Germinal center (tissue), 1 donor: ENCODE results near the gene THBS2.
"Not testable (repeated sequence)": the region's sequence is repeated elsewhere in the genome, so short reads cannot be mapped to it uniquely, and the experiment has no call there.

Experiments
- DNase-seq: peaks from one replicate; pipeline ENCODE4 v3.0.0; 2012; ENCODE audit warnings: mixed read lengths, low spot score

THBS2 gene

DNA sequence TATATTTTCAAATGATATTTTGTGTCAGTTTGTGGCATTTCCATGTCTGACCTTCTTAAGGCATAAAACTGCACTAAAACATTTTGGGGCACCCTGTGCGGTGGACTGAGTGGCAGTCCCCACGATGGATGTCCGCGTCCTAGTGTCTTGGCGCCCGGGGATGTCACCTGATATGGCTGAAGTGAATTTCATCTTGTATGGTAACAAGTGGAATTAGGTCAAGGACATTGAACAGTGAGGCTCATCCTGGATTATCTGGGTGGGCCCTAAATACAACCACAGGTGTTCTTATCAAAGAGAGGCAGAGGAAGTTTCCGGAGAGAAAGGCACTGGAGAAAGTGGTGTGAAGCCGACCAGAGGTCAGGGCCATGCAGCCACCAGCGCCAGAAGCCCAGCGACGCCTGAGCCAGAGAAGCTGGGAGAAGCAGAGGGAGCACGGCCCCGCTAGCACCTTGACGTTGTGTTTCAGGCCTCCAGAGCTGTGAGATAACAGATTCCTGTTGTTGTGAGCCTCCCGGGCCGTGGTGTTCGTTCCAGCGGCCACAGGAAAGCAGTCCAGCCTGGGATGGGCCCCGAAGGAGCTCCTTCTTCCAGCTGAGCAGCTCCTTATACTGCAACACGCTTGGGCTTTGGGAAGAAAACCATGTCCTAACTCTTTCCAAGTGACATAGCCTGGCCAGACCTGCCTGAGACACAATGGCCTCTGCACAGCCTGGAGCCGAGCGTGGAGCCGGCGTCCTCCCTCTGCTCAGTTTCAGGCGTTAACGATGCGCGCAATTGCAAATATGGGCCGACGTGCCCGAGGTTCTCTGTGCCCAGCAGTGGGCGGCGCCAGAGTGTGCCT is 22.5 kb downstream of the THBS2 start:
- no peak for DNase-seq

GRCh38 chr6:169230322-169230665 is 23.4 kb downstream of the THBS2 start:
- DNase-seq = no peak

DNA sequence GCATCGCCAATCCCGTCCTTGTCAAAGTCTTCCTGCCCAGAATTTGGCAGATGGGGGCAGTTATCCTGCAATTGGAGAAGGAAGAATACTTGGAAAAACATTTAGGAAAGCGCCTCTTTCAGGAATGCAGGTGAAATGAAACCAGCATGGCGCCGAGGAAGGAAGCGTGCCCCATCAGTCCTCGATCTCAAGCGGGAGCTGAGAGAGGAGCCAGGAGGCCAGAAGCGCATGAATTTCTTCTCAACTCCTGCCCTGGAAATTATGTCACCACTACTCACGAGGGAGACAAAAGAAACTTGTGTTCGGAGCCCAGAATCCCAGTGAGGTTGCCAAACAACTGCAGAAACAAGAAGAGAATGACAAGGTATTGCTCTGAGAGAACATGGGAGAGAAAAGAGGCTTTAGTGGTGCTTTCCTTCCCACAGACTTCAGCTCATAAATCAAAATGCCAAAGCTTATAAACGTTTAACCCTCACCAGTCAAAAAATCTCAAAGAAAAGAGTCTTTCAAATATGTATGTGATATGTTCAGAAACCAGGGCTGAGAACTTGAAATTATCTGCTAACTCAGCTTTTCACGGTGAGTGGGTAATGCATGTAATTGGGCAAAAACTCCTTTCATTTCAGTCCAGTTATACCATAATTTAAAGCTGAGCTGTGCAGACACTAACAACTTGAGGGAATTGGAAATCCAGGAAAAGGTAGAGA is 23.9 kb downstream of the THBS2 start:
- DNase-seq = no peak

DNA sequence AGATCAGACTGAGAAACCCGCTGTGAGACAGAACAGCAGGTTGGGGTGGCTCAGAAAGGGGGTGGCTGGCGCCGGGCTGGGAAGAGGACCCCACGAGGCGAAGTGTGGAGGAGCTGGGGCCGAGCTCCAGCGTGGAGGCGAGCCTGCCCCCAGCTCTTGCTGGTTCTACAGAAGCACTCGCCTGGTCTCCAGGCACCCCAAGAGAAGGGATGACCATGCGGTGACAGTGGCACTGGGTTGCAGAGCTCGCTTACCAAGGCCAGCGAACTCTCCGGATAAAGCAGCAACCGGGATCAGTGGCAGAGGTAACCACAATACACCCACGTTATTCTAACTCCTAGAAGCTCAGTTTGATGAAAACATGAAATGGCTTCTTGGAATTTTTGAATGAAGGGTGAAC is 26.5 kb downstream of the THBS2 start:
- DNase-seq = no peak

GRCh38 chr6:169225887-169226286 is 27.8 kb downstream of the THBS2 start:
- no peak for DNase-seq

DNA sequence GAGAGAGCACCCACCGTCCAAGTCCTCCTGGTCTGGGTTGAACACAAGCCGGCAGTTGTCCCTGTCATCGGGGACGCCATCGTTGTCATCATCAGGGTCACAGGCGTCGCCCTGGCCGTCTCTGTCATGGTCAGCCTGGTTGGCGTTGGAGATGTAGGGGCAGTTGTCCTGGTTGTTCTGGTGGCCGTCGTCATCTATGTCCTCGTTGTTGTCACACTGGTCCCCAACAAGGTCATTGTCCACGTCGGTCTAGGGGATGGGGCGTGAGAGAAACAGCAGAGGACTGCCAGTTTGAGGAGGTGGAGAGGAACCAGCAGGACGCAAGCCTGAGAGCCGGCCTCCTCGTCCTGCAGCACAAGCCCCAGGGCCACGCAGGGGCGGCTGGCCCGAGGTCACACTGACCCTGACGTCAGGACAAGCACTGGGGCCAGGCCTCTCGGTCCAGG is 28.5 kb downstream of the THBS2 start:
- DNase-seq = no peak

DNA sequence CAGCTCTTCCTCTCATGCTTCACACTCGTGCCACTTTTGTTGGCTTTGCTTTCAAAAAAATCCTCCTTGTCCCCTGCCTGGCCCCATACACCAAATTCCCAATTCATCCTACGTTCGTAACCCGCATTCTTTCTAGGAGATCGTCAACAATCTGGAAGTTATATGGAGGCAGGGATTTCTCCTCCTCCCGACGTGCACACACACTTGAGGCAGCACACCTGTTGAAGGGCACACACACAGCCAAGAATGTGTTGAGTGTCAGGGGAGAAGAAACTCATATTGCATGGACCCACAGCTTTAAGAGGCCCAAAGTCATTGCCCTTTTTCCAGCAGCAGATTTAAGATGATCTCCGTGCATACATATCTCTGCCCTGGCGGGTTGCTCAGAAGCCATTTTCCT is 28.9 kb downstream of the THBS2 start:
- DNase-seq = no peak

DNA sequence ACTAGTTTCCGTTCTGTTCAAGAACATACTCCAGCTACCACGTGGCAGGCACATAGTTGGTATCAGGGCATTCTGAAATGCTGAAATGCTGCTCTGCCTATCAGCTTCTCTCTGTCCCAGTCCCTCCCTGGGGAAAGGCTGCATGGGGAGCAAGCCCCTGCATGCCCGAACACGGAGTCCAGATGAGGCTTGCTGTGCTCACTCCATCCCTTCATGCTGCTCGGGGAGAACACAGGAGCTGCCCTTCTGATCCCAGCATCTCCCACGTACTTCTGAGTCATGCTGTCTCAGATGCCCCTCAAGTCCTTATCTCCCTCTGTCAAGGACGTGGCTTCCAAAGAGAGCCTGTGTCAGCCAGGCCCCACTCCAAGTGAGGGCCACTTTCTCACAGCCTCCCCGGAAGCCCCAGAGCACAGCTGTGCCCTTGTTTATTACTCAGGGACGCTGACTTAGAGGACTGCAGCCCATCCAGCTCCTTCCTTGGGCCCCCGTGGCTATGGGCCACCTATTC is 29.4 kb downstream of the THBS2 start:
- DNase-seq = no peak

DNA sequence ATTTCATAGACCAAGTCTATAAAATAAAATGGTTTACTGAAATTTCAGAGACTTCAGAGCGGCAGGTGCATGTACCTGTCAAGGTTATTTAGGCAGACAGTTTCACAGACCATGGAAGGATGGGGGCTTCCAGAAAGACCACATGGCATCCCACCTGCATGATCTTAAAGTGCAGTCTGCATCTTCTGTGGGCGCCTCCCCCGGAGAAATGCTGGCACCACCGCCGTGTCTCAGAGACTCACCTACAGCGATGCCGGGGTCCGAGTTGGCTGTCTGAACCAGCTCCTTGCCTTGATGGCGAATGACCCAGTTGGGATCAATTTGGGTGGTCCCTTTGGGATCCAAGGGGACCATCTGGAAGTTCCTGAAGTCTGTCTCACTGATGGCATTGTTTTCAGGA is 30.6 kb downstream of the THBS2 start:
- no peak for DNase-seq

DNA sequence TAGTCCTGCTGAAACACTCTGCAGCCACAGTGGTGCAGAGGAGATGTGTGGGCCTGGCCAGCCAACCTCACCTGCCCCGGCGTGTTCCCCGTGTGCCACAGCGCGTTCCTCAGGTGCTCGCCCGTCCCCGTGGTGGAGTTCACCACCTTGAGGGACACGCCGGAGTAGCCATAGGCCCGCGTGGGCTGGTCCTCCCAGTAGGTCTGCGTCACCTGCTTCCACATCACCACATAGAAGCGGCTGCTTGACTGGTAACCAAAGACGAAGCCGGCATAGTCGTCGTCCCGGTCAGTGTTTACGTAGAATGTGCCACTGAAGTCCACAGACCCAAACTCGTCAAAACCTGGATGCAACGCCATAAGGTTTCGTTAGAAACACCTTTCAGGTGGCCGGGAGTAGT is 31.5 kb downstream of the THBS2 start:
- DNase-seq = no peak

DNA sequence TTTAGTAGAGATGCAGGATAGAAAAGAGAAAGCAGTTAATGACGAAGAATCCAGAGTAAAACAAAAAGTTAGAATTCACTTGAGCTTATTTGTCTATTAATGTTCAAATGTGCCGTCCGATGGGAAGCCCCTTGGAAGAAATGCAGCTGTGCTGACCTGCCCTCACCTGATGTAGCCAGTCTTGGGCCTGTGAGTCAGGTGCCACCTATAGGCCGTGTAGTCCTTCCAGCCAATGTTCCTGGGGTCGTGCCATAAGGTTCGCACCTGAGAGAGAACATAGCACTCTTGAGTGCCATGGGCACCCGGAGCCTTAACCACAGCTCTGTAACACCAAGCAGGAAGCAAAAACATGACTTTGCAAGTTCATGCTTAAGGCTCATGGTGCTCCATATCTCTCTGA is 32.4 kb downstream of the THBS2 start:
- no peak for DNase-seq

GRCh38 chr6:169220068-169220964 is 33.3 kb downstream of the THBS2 start:
- no peak for DNase-seq

DNA sequence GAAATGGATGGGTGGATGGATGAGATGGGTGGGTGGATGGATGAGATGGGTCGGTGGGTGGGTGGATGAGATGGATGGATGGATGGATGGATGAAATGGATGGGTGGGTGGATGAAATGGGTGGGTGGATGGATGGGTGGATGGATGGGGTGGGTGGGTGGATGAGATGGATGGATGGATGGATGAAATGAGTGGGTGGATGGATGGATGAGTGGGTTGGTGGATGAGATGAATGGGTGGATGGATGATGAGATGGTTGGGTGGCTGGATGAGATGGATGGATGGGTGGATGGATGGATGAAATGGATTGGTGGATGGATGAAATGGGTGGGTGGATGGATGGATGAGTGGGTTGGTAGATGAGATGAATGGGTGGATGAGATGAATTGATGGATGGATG is 35.7 kb downstream of the THBS2 start:
- DNase-seq = no peak

DNA sequence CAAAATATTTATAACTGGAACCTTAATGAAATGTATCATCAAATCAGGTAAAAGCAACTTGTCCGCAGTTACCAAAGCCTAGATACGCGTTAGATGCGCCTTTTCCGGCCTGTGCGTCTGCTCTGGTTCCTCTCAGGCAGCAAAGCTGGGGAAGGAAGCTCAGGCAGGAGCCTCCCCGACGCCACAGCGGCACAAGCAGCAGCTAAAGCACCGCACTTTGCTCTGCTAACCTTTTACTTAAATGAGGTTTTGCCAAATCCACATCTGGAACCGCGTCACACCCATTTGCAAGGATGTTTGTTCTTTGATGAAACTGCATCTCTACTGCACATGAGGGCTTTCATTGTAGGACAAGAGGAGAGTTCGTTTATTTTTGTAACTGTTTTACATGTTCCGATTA is 36.8 kb downstream of the THBS2 start:
- no peak for DNase-seq

DNA sequence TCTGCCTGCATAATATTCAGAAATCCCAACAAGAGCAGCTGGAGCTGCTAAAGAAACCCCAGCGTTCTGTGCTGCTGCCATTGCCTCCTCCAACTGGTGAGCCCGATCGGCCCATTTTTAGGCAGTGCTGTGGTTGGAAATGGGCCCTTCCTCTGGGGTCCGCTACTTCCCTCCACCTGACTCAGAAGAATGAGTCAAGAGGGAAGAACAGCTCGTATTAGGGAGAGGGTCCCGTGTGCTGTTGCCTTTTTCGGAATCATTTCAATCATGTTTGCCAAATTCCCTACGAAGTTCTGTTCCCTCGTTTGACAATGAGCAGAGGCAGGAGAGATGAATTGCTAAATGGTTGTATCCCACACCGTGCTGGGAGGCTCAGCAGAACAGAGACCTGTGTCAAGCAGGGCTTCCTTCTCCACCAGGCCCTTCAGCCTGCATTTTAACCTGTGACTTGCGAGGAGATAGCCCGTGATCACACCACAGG is 38.4 kb downstream of the THBS2 start:
- DNase-seq = no peak

- not testable (repeated sequence) for DNase-seq
Measured at GRCh38 chr6:169214789-169215188, 38.9 kb downstream of the THBS2 start.

GRCh38 chr6:169213814-169214520 is 39.7 kb downstream of the THBS2 start:
- no peak for DNase-seq

DNA sequence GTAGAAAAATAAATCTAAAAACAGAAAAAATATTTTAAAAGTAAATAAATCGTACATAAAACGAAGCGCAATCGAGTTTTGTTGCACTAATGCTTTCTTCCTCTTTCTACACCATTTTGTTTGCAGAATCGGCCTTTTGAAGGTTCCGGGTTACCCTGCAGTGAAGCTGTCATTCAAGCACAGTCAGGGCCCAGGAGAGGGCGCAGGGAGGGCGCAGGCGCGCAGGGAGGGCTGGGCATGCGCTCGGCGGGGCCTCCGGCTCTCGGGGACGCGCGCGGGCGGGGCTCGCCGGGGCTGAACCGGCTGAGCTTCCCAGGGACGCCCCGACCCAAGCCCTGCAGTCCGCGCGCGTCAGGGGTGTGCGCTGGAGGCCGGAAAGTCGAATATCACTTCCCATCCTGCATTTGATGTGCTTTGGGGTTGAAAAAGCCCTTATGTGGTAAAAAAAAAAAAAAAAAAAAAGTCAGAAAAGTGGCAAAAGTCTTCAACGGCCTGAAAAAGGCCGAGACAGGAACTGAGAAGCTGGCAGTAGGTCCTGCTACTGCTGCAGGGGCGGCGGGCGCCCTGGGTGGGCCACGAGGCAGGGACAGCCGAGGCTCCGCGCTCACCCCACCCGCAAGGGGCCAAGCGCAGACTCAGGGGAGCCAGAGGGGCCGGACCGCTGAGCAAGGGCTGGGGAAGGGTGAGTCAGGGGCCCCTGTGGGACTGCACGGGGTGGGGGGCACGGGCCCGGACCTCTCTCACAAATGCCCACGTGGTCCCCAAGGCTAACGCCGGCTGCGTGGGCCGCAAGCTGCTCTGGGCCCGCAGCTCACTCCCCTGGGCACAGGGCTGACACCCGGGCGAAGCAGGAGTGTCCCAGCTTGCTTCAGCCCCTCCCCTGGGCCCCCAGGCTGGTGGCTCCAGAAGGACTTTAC is 40.5 kb downstream of the THBS2 start:
- DNase-seq = peak; percentile 93

DNA sequence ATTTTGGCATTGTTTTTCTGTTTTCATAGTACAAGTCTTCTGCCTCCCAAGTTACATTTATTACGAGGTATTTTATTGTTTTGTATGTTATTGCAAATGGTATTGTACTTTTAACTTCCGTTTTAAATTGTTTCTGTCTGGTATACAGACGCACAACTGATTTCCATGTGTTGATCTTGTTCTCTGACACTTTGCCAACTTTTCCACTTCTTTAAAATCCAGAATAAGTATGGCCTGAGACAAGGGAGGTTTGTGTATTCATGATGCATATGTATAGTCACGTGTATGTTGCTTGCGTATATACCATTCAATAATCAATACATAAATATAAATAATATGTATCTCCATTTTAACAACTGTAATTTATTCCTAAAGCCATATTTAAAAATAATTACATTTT is 41.2 kb downstream of the THBS2 start:
- DNase-seq = no peak

- no peak for DNase-seq
Measured at GRCh38 chr6:169211881-169212280, 41.8 kb downstream of the THBS2 start.
